ENCODE results near the gene NLGN2.
A peak's percentile ranks its signal among the peaks of the same experiment; 100 is the strongest.

Gene NLGN2

DNA sequence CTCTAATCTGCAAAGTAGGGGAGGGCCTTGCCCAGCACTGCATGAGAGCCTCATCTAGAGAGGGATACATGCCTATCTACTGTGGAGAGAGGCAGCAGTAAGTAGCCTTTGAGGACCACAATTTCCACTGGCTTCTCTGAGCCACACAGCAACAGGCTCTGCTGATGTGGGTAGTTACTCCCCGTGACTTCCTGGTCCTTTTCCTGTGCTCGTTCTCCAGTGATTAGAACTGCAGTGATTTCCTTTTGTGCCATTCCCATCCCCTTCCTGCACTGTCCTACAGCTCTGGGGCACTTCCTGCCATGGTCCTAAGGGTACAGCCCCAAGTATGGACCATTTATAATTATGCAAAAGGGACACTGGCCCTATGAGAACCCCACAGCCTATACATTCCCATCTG lies 16.3 kb upstream of the NLGN2 start:
- DNase-seq (ENCODE audit: insufficient read length, low spot score) = no peak
- TF ChIP-seq POU2F2 (IDR thresholded peaks at IDR 0.05; ENCODE audit: low read depth, low read length) (no peak), POLR2AphosphoS5 (IDR thresholded peaks at IDR 0.05; ENCODE audit: low read depth, low read length) (no peak), SPI1 (IDR thresholded peaks at IDR 0.05; ENCODE audit: low read depth, low read length) (no peak), POLR2A (IDR thresholded peaks at IDR 0.05; ENCODE audit: low read depth, low read length) (no peak), PAX5 (IDR thresholded peaks at IDR 0.05; ENCODE audit: insufficient read depth, low read length, severe bottlenecking) (no peak), TAF1 (IDR thresholded peaks at IDR 0.05; ENCODE audit: low read depth, low read length) (no peak)
- FAIRE-seq = no peak

DNA sequence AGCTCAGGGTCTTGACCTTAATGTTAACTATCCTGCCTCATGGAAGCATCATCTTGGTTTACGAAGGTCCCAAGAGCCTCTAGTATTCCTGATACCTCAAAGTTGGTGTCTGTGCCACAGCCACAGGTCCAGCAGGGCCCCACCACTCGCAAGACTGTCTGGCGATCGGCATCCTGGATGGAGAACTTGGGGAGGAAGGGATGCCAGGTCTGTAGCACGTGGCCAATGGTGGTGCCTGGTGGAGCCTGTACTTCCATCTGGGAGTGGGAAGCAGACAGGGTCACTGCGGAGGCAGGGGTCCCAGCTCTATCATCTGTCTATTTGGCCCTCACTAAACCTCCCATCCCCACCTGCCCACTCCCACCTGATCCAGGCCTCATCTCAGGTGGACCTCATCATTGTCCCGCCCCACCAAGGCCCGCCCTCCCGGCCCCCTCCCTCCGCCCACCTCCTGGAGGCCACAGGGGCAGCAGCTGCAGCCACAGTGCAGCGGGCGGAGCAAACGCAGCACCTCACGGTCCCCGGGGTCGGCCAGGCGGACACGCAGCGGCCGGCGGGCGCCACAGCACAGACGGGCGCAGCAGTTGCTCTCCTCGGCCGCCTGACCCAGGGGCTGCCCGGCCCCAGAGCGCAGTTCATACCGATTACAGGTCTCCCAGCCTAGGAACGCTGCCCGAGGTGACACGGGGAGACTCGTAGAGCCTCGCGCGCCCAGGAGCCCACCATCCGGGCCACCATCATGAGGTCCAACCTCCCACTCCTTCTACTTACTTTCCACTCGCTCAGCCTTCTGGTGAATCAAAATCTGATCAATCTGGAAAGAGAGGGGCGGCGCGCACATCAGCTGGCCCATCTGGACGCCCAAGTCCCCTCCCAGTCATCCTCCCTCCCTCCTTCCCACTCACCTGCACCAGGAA lies 14.7 kb upstream of the NLGN2 start:
- DNase-seq (ENCODE audit: insufficient read length, low spot score) = no peak
- peak; percentile 23 for FAIRE-seq
- TF ChIP-seq TAF1 (IDR thresholded peaks at IDR 0.05; ENCODE audit: low read depth, low read length) (no peak), PAX5 (IDR thresholded peaks at IDR 0.05; ENCODE audit: insufficient read depth, low read length, severe bottlenecking) (no peak), POU2F2 (IDR thresholded peaks at IDR 0.05; ENCODE audit: low read depth, low read length) (no peak), SPI1 (IDR thresholded peaks at IDR 0.05; ENCODE audit: low read depth, low read length) (no peak), POLR2AphosphoS5 (IDR thresholded peaks at IDR 0.05; ENCODE audit: low read depth, low read length) (no peak), POLR2A (IDR thresholded peaks at IDR 0.05; ENCODE audit: low read depth, low read length) (no peak)

DNA sequence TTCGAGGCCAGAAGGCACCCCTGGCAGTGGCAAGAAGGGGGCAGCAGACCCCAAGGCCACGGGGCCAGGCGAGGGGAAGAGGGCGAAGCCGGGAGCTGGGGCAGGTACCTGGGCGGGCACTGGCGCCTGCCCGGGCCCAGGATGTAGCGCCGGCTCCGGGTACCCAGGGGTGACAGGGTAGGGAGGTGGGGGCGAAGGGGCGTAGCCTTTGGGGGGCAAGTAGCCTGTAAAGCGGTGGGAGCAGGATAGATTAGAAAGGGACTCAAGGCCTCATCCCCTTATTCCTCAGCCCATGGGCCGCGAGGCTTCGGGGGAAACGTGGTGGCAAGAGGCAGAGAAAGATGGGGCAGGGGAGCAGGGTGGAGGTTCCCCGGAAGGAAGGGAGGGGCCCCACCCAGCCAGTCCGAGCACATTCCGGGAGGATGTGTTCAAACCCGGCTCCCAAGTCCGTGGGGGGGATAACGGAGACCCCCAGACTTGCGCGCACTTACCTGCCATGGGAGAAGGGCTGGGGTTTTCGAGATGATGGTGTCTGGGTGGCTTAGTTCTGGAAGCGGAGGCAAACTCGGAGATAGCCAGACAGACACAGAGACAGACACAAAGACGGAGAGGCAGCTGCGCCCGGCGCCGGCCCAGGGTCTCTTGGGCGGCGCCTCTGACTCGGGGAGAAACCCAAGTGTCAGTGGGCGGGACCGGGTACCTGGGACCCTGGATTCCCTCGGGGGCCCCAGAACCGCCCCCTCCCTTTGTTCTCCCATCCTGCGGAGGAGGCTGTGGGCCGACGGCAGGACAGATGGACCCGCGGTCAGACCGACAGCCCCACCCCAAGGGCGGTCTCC lies 13.8 kb upstream of the NLGN2 start:
- FAIRE-seq = peak; percentile 86
- TF ChIP-seq SPI1 (IDR thresholded peaks at IDR 0.05; ENCODE audit: low read depth, low read length) (no peak), PAX5 (IDR thresholded peaks at IDR 0.05; ENCODE audit: insufficient read depth, low read length, severe bottlenecking) (no peak), POLR2A (IDR thresholded peaks at IDR 0.05; ENCODE audit: low read depth, low read length) (no peak)
- no peak for DNase-seq (ENCODE audit: insufficient read length, low spot score)

DNA sequence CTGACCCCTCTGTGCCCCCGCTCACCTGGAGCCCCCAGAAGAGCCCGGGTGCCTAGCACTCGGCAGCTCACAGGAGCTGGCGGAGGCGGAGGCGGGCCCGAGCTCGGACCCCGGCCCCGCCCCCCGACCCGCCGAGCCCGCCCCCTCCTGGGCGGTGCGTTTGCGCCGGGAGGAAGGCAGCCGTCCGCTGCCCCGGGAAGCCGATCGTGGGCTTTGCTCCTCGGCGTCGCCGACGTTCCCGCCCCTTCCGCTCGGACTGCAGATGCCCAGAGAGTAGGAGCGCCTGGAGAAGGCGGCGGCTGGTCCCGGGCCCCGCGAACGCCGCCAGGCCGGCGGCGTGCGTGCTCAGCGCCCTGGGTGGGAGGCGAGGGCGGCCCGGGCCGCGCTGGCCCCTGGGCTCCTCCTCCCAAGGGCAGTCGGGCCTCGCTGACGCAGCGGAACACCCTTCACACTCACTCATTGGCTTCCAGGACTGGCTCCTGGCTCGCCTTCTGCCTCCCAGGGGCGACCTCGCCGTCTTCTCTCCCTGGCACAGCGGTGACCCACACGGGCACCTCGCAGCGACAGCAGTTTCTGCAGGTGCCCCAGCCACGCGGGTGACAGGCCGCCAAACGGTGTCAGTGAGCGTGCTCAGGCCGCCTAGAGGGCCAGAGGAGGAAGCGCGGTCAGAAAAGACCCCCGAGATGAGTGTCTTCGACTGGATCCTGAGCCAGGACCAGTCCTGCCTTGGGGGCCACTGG lies 13.0 kb upstream of the NLGN2 start, which contains the start of gene PLSCR3:
Gene PLSCR3 (minus strand): TSS at position 74 of the 740 bp plus-strand sequence. CDS start 415 bp downstream, outside the sequence.
- TF ChIP-seq POU2F2 (IDR thresholded peaks at IDR 0.05; ENCODE audit: low read depth, low read length) = no peak
- TF ChIP-seq POLR2A (IDR thresholded peaks at IDR 0.05; ENCODE audit: low read depth, low read length) = peak; percentile 22; the same call in 1 of the 2 replicates
- FAIRE-seq (peak; percentile 97), DNase-seq (ENCODE audit: insufficient read length, low spot score) (peak; percentile 98)

DNA sequence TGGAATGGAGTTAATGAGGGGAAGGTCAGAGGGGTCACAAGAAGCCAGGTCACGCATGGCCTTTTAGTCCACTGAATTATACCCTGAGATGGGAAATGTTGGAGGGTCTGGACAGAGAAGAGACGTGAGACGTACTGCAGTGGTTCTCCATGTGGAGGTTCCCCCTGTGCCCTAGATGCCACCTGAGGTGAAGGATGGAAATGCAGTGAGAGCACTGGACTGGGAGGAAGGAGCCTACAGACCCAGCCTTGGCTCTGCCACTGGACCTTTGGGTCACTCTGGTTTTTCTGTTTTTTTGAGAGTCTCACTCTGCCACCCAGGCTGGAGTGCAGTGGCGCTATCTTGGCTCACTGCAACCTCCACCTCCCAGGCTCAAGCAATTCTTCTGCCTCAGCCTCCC lies 11.5 kb upstream of the NLGN2 start:
- TF ChIP-seq PAX5 (IDR thresholded peaks at IDR 0.05; ENCODE audit: insufficient read depth, low read length, severe bottlenecking) = no peak
- no peak for TF ChIP-seq POLR2A (IDR thresholded peaks at IDR 0.05; ENCODE audit: low read depth, low read length)
- TF ChIP-seq POLR2AphosphoS5 (IDR thresholded peaks at IDR 0.05; ENCODE audit: low read depth, low read length) = no peak
- no peak for TF ChIP-seq SPI1 (IDR thresholded peaks at IDR 0.05; ENCODE audit: low read depth, low read length)
- TF ChIP-seq POU2F2 (IDR thresholded peaks at IDR 0.05; ENCODE audit: low read depth, low read length) = no peak
- TF ChIP-seq TAF1 (IDR thresholded peaks at IDR 0.05; ENCODE audit: low read depth, low read length) = no peak
- DNase-seq (ENCODE audit: insufficient read length, low spot score) = no peak

DNA sequence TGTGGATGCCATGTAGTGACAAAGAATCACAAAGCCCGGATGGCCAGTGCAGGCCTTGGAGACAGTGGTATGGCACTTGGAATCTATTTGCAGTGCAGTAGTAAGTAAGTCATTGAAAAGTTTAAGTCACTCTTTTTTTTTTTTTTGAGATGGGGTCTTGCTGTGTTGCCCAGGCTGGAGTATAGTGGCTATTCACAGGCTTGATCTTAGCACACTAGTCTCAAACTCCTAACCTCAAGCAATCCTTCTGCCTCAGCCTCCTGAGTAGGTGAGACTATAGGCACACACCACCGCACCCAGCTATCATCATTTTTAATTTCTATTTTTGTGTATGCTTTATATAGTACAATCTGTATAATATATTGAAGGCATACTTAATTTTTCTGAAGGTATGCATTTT lies 9.0 kb upstream of the NLGN2 start:
- FAIRE-seq = no peak
- TF ChIP-seq POLR2AphosphoS5 (IDR thresholded peaks at IDR 0.05; ENCODE audit: low read depth, low read length) = no peak
- TF ChIP-seq PAX5 (IDR thresholded peaks at IDR 0.05; ENCODE audit: insufficient read depth, low read length, severe bottlenecking) = no peak
- no peak for TF ChIP-seq TAF1 (IDR thresholded peaks at IDR 0.05; ENCODE audit: low read depth, low read length)
- TF ChIP-seq POLR2A (IDR thresholded peaks at IDR 0.05; ENCODE audit: low read depth, low read length) = no peak
- TF ChIP-seq POU2F2 (IDR thresholded peaks at IDR 0.05; ENCODE audit: low read depth, low read length) = no peak
- no peak for TF ChIP-seq SPI1 (IDR thresholded peaks at IDR 0.05; ENCODE audit: low read depth, low read length)
- DNase-seq (ENCODE audit: insufficient read length, low spot score) = no peak

More for the DNA sequence above, 11.5 kb upstream of the NLGN2 start:
- FAIRE-seq = no peak

DNA sequence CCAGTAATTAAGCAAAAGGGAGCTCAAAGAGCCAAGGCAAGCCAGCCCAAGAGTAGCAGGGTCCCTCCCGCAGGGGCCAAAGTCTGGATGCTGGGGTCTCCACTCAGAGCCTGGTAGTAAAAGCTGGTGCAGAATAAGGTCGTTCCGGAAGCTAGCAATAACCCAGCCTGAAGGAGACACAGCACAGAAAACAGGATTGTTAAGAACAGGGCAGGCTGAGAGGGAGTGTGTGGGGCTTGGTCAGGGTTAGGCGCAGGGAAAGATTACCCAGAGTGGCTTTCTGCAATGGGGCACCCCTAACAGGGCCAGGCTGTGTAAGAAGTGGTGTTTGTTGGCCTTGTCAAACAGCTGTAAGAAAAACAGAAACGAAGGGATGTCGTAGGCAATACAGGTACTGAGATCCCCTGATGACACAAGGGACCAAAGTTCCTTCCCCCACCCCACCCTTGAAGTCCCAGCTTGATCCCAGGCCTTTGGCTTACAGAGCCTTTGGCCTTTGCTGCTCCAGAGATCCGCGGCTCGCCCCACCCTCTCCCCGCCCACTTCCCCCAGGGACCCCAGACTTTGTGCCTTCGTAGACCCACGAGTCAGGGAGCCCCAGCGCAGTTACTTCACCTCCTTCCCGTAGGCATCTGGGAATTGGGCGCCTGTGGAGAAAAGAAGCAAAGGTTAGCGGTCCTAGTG lies 4.5 kb upstream of the NLGN2 start:
- no peak for DNase-seq (ENCODE audit: insufficient read length, low spot score)
- TF ChIP-seq PAX5 (IDR thresholded peaks at IDR 0.05; ENCODE audit: insufficient read depth, low read length, severe bottlenecking) (no peak), POU2F2 (IDR thresholded peaks at IDR 0.05; ENCODE audit: low read depth, low read length) (no peak), POLR2A (IDR thresholded peaks at IDR 0.05; ENCODE audit: low read depth, low read length) (no peak), TAF1 (IDR thresholded peaks at IDR 0.05; ENCODE audit: low read depth, low read length) (no peak), POLR2AphosphoS5 (IDR thresholded peaks at IDR 0.05; ENCODE audit: low read depth, low read length) (no peak), SPI1 (IDR thresholded peaks at IDR 0.05; ENCODE audit: low read depth, low read length) (no peak)
- FAIRE-seq = peak; percentile 40

DNA sequence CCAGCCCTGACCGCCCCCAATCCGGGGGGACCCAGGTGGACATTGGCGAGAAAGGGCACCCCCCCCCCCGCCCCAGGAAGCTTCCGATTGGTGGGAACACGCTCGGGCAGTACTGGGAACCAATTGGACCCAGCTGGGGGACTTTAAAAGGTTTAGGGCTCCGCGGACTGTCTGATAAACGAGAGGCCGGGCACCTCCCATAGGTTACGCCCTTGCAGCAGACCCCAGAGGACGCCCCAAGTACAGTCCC lies 4.0 kb upstream of the NLGN2 start:
- no peak for FAIRE-seq
- no peak for TF ChIP-seq SPI1 (IDR thresholded peaks at IDR 0.05; ENCODE audit: low read depth, low read length)
- no peak for TF ChIP-seq POLR2AphosphoS5 (IDR thresholded peaks at IDR 0.05; ENCODE audit: low read depth, low read length)
- TF ChIP-seq POU2F2 (IDR thresholded peaks at IDR 0.05; ENCODE audit: low read depth, low read length) = no peak
- TF ChIP-seq PAX5 (IDR thresholded peaks at IDR 0.05; ENCODE audit: insufficient read depth, low read length, severe bottlenecking) = no peak
- TF ChIP-seq POLR2A (IDR thresholded peaks at IDR 0.05; ENCODE audit: low read depth, low read length) = no peak
- TF ChIP-seq TAF1 (IDR thresholded peaks at IDR 0.05; ENCODE audit: low read depth, low read length) = no peak
- DNase-seq (ENCODE audit: insufficient read length, low spot score) = no peak
